CD4-positive, alpha-beta T cell (primary cell): ENCODE data around the gene CYTIP. TPM values are rescaled to one million over a fixed set of nuclear protein-coding genes. Genes with fewer than 3 reads are reported as not detected.

Source experiments
- ATAC-seq: fragments of 200-7000 bp; cut with Tn5 transposase; one replicate; pipeline ENCODE4 v1.10.0; 2022; ENCODE audit warnings: mild to moderate bottlenecking; ENCODE audit not compliant: poor library complexity
- CTCF ChIA-PET: fragments of 350-600 bp; sonication (Branson Sonifier 250); formaldehyde crosslinking; loops from one replicate; lab custom pipeline; 2021; ENCODE audit warnings: antibody characterized with exemption, inconsistent platforms; lab: Charles Lee
- POLR2A ChIA-PET: fragments of 350-600 bp; sonication (Branson Sonifier 250); formaldehyde crosslinking; loops from one replicate; lab custom pipeline; 2021; ENCODE audit warnings: antibody characterized with exemption, inconsistent platforms; lab: Charles Lee
- DNase-seq, 14 experiments: peaks; one replicate each; pipeline ENCODE4 v3.0.0-alpha.2; 2013 to 2020; ENCODE audit warnings: mixed read lengths in 2 of 14
- H3K27ac ChIP-seq, 2 donors: one replicate each; pipeline versions ENCODE4 v1.5.1 to v1.7.0; 2013; ENCODE audit warnings: low read length in 2 of 2, low read depth in 1 of 2, mild to moderate bottlenecking in 1 of 2
- H3K27me3 ChIP-seq, 2 experiments: 1 replicate in 1 of 2; 2 replicates in 1 of 2; pipeline versions ENCODE4 v1.6.1 to v1.7.0; 2013; ENCODE audit warnings: low read length in 2 of 2, control low read depth in 1 of 2, mild to moderate bottlenecking in 1 of 2, moderate library complexity in 1 of 2; ENCODE audit not compliant: insufficient read depth in 2 of 2, control insufficient read depth in 1 of 2
- H3K36me3 ChIP-seq: one replicate; pipeline ENCODE4 v1.6.1; 2013; ENCODE audit warnings: low read length, control low read depth; ENCODE audit not compliant: insufficient read depth
- H3K4me1 ChIP-seq: one replicate; pipeline ENCODE4 v1.6.1; 2013; ENCODE audit warnings: low read length, control low read depth; ENCODE audit not compliant: insufficient read depth
- H3K4me3 ChIP-seq: one replicate; pipeline ENCODE4 v1.5.1; 2013; ENCODE audit warnings: mild to moderate bottlenecking, low read length, moderate library complexity
- H3K9me3 ChIP-seq, 2 experiments: 1 replicate in 1 of 2; 2 replicates in 1 of 2; pipeline versions ENCODE4 v1.6.1 to v1.7.0; 2013; ENCODE audit warnings: low read length in 2 of 2, mild to moderate bottlenecking in 2 of 2, control low read depth in 1 of 2, moderate library complexity in 1 of 2; ENCODE audit not compliant: control insufficient read depth in 1 of 2, insufficient read depth in 1 of 2
- H3K27ac Mint-ChIP-seq: one replicate; pipeline ENCODE4 v1.8.0; 2020; ENCODE audit warnings: mixed read lengths
- H3K27me3 Mint-ChIP-seq: one replicate; pipeline ENCODE4 v1.8.0; 2021; ENCODE audit warnings: mixed read lengths
- H3K36me3 Mint-ChIP-seq: one replicate; pipeline ENCODE4 v1.8.0; 2021; ENCODE audit warnings: low read depth, mixed read lengths
- H3K4me1 Mint-ChIP-seq: one replicate; pipeline ENCODE4 v1.8.0; 2021; ENCODE audit warnings: low read depth, mixed read lengths
- H3K4me3 Mint-ChIP-seq: one replicate; pipeline ENCODE4 v1.8.0; 2020; ENCODE audit warnings: mild to moderate bottlenecking, mixed read lengths
- H3K9me3 Mint-ChIP-seq: one replicate; pipeline ENCODE4 v1.8.0; 2020; ENCODE audit warnings: mixed read lengths
- intact Hi-C, 2 experiments: fragments of 100-400 bp; cut with DNase I in 1 of 2; cut with micrococcal nuclease in 1 of 2; formaldehyde crosslinking; loops; one replicate each; pipeline versions ENCODE4 v1.15.1 to v1.9.0; 2023 to 2025; cut with DNase I, micrococcal nuclease
- total RNA-seq, 174 experiments: library from RNA in 2 of 174; stranded (reverse) in 2 of 174; gene quantifications; one replicate each; pipeline ENCODE4 v1.2.3 and lab custom pipeline; 2021 to 2026
- TF ChIP-seq, protein P1 (sequence below): fragments of 200-600 bp; IDR thresholded peaks from one replicate; pipeline ENCODE4 v1.8.0; 2022; ENCODE audit warnings: antibody characterized with exemption, mild to moderate bottlenecking

Gene CYTIP
- total RNA-seq, 2 experiments from 2014 or later = 474 to 490 TPM

DNA sequence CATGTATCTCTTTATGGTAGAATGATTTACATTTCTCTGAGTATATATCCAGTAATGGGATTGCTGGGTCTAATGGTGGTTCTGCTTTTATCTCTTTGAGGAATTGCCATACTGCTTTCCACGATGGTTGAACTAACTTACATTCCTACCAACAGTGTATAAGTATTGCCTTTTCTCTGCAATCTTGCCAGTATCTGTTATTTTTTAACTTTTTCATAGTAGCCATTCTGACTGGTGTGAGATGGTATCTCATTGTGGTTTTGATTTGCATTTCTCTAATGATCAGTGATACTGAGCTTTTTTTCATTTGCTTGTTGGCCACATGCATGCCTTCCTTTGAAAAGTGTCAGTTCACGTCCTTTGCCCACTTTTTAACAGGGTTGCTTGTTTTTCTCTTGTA is 55.1 kb downstream of the CYTIP start:
- H3K4me3 Mint-ChIP-seq = no peak overlapping the region
- Histone ChIP-seq H3K27me3 (no peaks in the 10 kb centered on the region), H3K9me3 (peaks cover 4 to 25% of the 10 kb centered on the region in 2 experiments), H3K27ac (no peak overlapping the region), H3K4me1 (no peaks in the 10 kb centered on the region), H3K4me3 (no peak overlapping the region), H3K36me3 (no peaks in the 10 kb centered on the region)
- H3K36me3 Mint-ChIP-seq = peaks cover 83% of the 10 kb centered on the region
- ChIA-PET CTCF (interaction anchor here (1.3 kb wide), 1 partner anchor 53 kb away, joined by 3 read pairs; no protein-coding TSS in a partner anchor), POLR2A (no interaction called here)
- peaks cover 72% of the 10 kb centered on the region for H3K4me1 Mint-ChIP-seq
- intact Hi-C loops = loop anchor here in 1 of 2 experiments (5.0 kb wide), 1 partner anchor 37 kb away; no protein-coding TSS in a partner anchor
- H3K27me3 Mint-ChIP-seq = no peaks in the 10 kb centered on the region
- ATAC-seq (no peak), DNase-seq (no peak)
- peak overlapping the region; percentile 4 for H3K27ac Mint-ChIP-seq
- TF ChIP-seq, protein P1, sequence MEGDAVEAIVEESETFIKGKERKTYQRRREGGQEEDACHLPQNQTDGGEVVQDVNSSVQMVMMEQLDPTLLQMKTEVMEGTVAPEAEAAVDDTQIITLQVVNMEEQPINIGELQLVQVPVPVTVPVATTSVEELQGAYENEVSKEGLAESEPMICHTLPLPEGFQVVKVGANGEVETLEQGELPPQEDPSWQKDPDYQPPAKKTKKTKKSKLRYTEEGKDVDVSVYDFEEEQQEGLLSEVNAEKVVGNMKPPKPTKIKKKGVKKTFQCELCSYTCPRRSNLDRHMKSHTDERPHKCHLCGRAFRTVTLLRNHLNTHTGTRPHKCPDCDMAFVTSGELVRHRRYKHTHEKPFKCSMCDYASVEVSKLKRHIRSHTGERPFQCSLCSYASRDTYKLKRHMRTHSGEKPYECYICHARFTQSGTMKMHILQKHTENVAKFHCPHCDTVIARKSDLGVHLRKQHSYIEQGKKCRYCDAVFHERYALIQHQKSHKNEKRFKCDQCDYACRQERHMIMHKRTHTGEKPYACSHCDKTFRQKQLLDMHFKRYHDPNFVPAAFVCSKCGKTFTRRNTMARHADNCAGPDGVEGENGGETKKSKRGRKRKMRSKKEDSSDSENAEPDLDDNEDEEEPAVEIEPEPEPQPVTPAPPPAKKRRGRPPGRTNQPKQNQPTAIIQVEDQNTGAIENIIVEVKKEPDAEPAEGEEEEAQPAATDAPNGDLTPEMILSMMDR = no peak
- peaks cover 37% of the 10 kb centered on the region for H3K9me3 Mint-ChIP-seq

DNA sequence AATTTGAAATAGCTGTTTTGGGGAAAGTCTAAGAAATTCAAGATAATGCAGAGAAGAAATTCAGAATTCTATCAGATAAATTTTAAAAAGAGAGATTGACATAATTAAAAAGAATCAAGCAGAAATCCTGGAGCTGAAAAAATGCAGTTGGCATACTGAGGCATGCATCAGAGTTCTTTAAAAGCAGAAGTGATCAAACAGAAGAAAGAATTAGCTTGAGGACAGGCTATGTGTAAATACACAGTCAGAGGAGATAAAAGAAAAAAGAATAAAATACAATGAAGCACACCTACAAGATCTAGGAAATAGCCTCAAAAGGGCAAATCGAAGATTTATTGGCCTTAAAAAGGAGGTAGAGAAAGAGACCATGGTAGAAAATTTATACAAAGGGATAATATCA is 57.1 kb downstream of the CYTIP start:
- H3K27me3 Mint-ChIP-seq = no peaks in the 10 kb centered on the region
- Histone ChIP-seq H3K36me3 (no peaks in the 10 kb centered on the region), H3K4me1 (no peaks in the 10 kb centered on the region), H3K27me3 (no peaks in the 10 kb centered on the region), H3K9me3 (peaks cover 4 to 20% of the 10 kb centered on the region in 2 experiments), H3K27ac (no peak overlapping the region), H3K4me3 (no peak overlapping the region)
- H3K36me3 Mint-ChIP-seq = peaks cover 75% of the 10 kb centered on the region
- H3K27ac Mint-ChIP-seq = peak overlapping the region; percentile 24
- POLR2A ChIA-PET = interaction anchor here (0.6 to 1.5 kb wide), 4 partner anchors 9 to 32 kb away, joined by 3 to 8 read pairs (median 3); no protein-coding TSS in a partner anchor
- peaks cover 32% of the 10 kb centered on the region for H3K9me3 Mint-ChIP-seq
- H3K4me3 Mint-ChIP-seq = peak overlapping the region; percentile 12
- TF ChIP-seq, protein P1 = no peak
- intact Hi-C loops = loop anchor here in 1 of 2 experiments (5.0 kb wide), 1 partner anchor 34 kb away; no protein-coding TSS in a partner anchor
- ATAC-seq (no peak), DNase-seq (no peak)
- peaks cover 80% of the 10 kb centered on the region for H3K4me1 Mint-ChIP-seq
- CTCF ChIA-PET = interaction anchor here (1.0 kb wide), 1 partner anchor 20 kb away, joined by 3 read pairs; no protein-coding TSS in a partner anchor

DNA sequence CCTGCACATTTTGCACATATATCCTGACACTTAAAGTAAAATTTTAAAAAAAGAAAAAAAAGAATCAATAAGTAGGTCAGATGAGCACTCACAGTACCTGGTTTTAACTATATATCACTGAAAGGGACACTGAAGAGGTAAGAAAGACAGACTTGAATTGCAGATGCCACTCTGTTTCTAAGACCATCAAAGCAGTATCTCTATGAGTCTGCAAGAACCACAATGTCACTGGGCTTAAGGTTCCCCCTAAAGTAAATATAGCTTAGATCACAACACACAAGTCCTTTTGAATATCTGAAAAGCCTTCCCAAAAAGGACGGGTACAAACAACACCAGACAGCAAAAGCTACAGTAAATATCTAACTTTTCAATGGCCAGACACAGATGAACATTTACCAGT is 57.6 kb downstream of the CYTIP start:
- Mint-ChIP-seq H3K4me3 (peak overlapping the region; percentile 12), H3K27me3 (no peaks in the 10 kb centered on the region), H3K27ac (peak overlapping the region; percentile 24), H3K9me3 (peaks cover 29% of the 10 kb centered on the region), H3K4me1 (peaks cover 80% of the 10 kb centered on the region), H3K36me3 (peaks cover 74% of the 10 kb centered on the region)
- TF ChIP-seq, protein P1 = no peak
- Histone ChIP-seq H3K9me3 (peaks cover 4 to 15% of the 10 kb centered on the region in 2 experiments), H3K36me3 (no peaks in the 10 kb centered on the region), H3K27ac (no peak overlapping the region), H3K27me3 (no peaks in the 10 kb centered on the region), H3K4me1 (no peaks in the 10 kb centered on the region), H3K4me3 (no peak overlapping the region)
- DNase-seq = no peak
- ATAC-seq = no peak
- CTCF ChIA-PET = interaction anchor here (1.0 to 1.3 kb wide), 2 partner anchors 19 to 59 kb away, joined by 3 read pairs; no protein-coding TSS in a partner anchor
- POLR2A ChIA-PET = interaction anchor here (1.0 to 1.5 kb wide), 2 partner anchors 10 to 18 kb away, joined by 3 to 8 read pairs; no protein-coding TSS in a partner anchor
- intact Hi-C loops = loop anchor here in 1 of 2 experiments (5.0 kb wide), 1 partner anchor 34 kb away; no protein-coding TSS in a partner anchor
